Measurements from ENCODE around the gene AGA.

The AGA gene

GRCh38 chr4:177453116-177453515, 10.9 kb upstream of the AGA start:
- Histone ChIP-seq H3K4me2 (ENCODE audit: low read depth, low read length) (no peak overlapping the region), H3F3A (ENCODE audit: insufficient read depth, low read length) (no peaks in the 10 kb centered on the region), H3K9ac (ENCODE audit: low read length) (no peak overlapping the region), H3K4me3 (ENCODE audit: low read length) (no peak overlapping the region), H4K20me1 (ENCODE audit: insufficient read depth, low read length) (no peaks in the 10 kb centered on the region), H3K4me1 (ENCODE audit: low read length) (no peaks in the 10 kb centered on the region), H3K79me2 (ENCODE audit: low read length) (no peaks in the 10 kb centered on the region), H3K9me3 (replicated peaks; ENCODE audit: insufficient read depth, low read length) (no peaks in the 10 kb centered on the region), H3K36me3 (replicated peaks; ENCODE audit: insufficient read depth, low read length) (no peaks in the 10 kb centered on the region), H3K9me2 (replicated peaks; ENCODE audit: insufficient read depth, low read length) (no peaks in the 10 kb centered on the region), H3K27ac (ENCODE audit: low read length) (no peak overlapping the region), H2AFZ (ENCODE audit: low read length) (no peak overlapping the region), H3K27me3 (replicated peaks; ENCODE audit: insufficient read depth, low read length) (no peaks in the 10 kb centered on the region)
- TF ChIP-seq EZH2 (optimal IDR thresholded peaks at IDR 0.05; ENCODE audit: low read depth, low read length) (no peak), CTCF (IDR thresholded peaks at IDR 0.05; ENCODE audit: low read length) (no peak), EZH2phosphoT487 (IDR thresholded peaks at IDR 0.05; ENCODE audit: low read length) (no peak)
- DNase-seq = no peak

DNA sequence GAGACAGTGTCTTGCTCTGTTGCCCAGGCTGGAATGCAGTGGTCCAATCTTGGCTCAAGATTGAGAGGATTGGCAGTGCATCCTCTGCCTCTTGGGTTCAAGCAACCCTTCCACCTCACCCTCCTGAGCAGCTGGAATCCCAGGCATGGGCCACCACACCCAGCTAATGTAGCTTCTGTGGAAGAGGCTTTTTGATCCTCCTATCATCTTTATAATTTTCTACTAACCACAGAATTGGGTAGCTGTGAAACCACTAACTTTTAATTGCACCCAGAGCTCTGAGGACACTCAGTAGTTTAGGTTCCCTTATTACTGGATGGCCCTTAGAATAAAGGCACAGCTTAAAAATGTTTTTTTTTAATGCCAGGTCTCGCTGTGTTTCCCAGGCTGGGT, 8.9 kb upstream of the AGA start:
- Histone ChIP-seq H3K4me3 (ENCODE audit: low read length) (no peak overlapping the region), H3K27me3 (replicated peaks; ENCODE audit: insufficient read depth, low read length) (no peaks in the 10 kb centered on the region), H3F3A (ENCODE audit: insufficient read depth, low read length) (no peaks in the 10 kb centered on the region), H3K9me3 (replicated peaks; ENCODE audit: insufficient read depth, low read length) (no peaks in the 10 kb centered on the region), H3K36me3 (replicated peaks; ENCODE audit: insufficient read depth, low read length) (no peaks in the 10 kb centered on the region), H3K9ac (ENCODE audit: low read length) (no peak overlapping the region), H4K20me1 (ENCODE audit: insufficient read depth, low read length) (no peaks in the 10 kb centered on the region), H3K27ac (ENCODE audit: low read length) (no peak overlapping the region), H3K4me1 (ENCODE audit: low read length) (peaks cover 5% of the 10 kb centered on the region), H3K79me2 (ENCODE audit: low read length) (no peaks in the 10 kb centered on the region), H3K4me2 (ENCODE audit: low read depth, low read length) (no peak overlapping the region), H2AFZ (ENCODE audit: low read length) (no peak overlapping the region), H3K9me2 (replicated peaks; ENCODE audit: insufficient read depth, low read length) (no peaks in the 10 kb centered on the region)
- DNase-seq = no peak
- TF ChIP-seq EZH2phosphoT487 (IDR thresholded peaks at IDR 0.05; ENCODE audit: low read length) = no peak
- TF ChIP-seq CTCF (IDR thresholded peaks at IDR 0.05; ENCODE audit: low read length) = no peak
- TF ChIP-seq EZH2 (optimal IDR thresholded peaks at IDR 0.05; ENCODE audit: low read depth, low read length) = no peak

GRCh38 chr4:177450426-177451107, 8.3 kb upstream of the AGA start:
- TF ChIP-seq EZH2 (optimal IDR thresholded peaks at IDR 0.05; ENCODE audit: low read depth, low read length) = no peak
- no peak for TF ChIP-seq CTCF (IDR thresholded peaks at IDR 0.05; ENCODE audit: low read length)
- TF ChIP-seq EZH2phosphoT487 (IDR thresholded peaks at IDR 0.05; ENCODE audit: low read length) = no peak
- no peak overlapping the region for H3K9ac ChIP-seq (ENCODE audit: low read length)
- no peak overlapping the region for H3K4me2 ChIP-seq (ENCODE audit: low read depth, low read length)
- peaks cover 5% of the 10 kb centered on the region for H3K4me1 ChIP-seq (ENCODE audit: low read length)
- no peak overlapping the region for H3K27ac ChIP-seq (ENCODE audit: low read length)
- no peak for DNase-seq
- no peaks in the 10 kb centered on the region for H3K9me2 ChIP-seq (replicated peaks; ENCODE audit: insufficient read depth, low read length)
- H4K20me1 ChIP-seq (ENCODE audit: insufficient read depth, low read length) = no peaks in the 10 kb centered on the region
- no peaks in the 10 kb centered on the region for H3F3A ChIP-seq (ENCODE audit: insufficient read depth, low read length)
- no peaks in the 10 kb centered on the region for H3K9me3 ChIP-seq (replicated peaks; ENCODE audit: insufficient read depth, low read length)
- no peaks in the 10 kb centered on the region for H3K79me2 ChIP-seq (ENCODE audit: low read length)
- H2AFZ ChIP-seq (ENCODE audit: low read length) = no peak overlapping the region
- no peaks in the 10 kb centered on the region for H3K27me3 ChIP-seq (replicated peaks; ENCODE audit: insufficient read depth, low read length)
- no peak overlapping the region for H3K4me3 ChIP-seq (ENCODE audit: low read length)
- no peaks in the 10 kb centered on the region for H3K36me3 ChIP-seq (replicated peaks; ENCODE audit: insufficient read depth, low read length)
